Spinal cord (tissue), 10 donors: ENCODE results near the gene MRPL27. TPM values are rescaled to one million over a fixed set of nuclear protein-coding genes. Genes with fewer than 3 reads are reported as not detected.

Experiments
- DNase-seq, 6 donors: peaks; one replicate each; pipeline versions ENCODE4 v3.0.0 to v3.0.0-alpha.2; 2013 to 2015; ENCODE audit warnings: low spot score in 6 of 6, low read depth in 4 of 6
- H3K27ac ChIP-seq: one replicate; pipeline ENCODE4 v1.5.1; 2013; ENCODE audit warnings: low read depth, low read length, control low read depth
- H3K27me3 ChIP-seq: one replicate; pipeline ENCODE4 v1.6.1; 2013; ENCODE audit warnings: low read length; ENCODE audit not compliant: control insufficient read depth, insufficient read depth
- H3K36me3 ChIP-seq: one replicate; pipeline ENCODE4 v1.6.1; 2013; ENCODE audit warnings: low read length; ENCODE audit not compliant: control insufficient read depth, insufficient read depth
- H3K4me1 ChIP-seq: one replicate; pipeline ENCODE4 v1.6.1; 2013; ENCODE audit warnings: low read length; ENCODE audit not compliant: control insufficient read depth, insufficient read depth
- H3K4me3 ChIP-seq: one replicate; pipeline ENCODE4 v1.5.1; 2013; ENCODE audit warnings: low read depth, low read length, control low read depth
- H3K9me3 ChIP-seq: one replicate; pipeline ENCODE4 v1.6.1; 2013; ENCODE audit warnings: low read length; ENCODE audit not compliant: control insufficient read depth, insufficient read depth
- WGBS: methylation state at CpG from one replicate; pipeline ENCODE4 v1.1.5; 2013; ENCODE audit warnings: missing lambda C conversion rate; ENCODE audit not compliant: insufficient coverage; 5-methylcytosine and 5-hydroxymethylcytosine counted together
- polyA plus RNA-seq, 2 donors: library from polyadenylated mRNA; unstranded; fragments of 120-200 nt; gene quantifications; one replicate each; pipeline ENCODE4 v1.2.1, GENCODE V29; 2013; ENCODE audit not compliant: insufficient read length in 2 of 2
- total RNA-seq, 2 donors: library from RNA; depleted of rRNA in 1 of 2; stranded (reverse); fragments of 120-200 nt in 1 of 2; fragments of >200 nt in 1 of 2; gene quantifications; one replicate each; pipeline versions ENCODE4 v1.2.3 to v1.2.4, GENCODE V29; 2013 to 2014
- donor health status: healthy.

MRPL27 gene
- total and polyA plus RNA-seq, 4 donors = 45.3 to 98.7 (median 73.4) TPM

DNA sequence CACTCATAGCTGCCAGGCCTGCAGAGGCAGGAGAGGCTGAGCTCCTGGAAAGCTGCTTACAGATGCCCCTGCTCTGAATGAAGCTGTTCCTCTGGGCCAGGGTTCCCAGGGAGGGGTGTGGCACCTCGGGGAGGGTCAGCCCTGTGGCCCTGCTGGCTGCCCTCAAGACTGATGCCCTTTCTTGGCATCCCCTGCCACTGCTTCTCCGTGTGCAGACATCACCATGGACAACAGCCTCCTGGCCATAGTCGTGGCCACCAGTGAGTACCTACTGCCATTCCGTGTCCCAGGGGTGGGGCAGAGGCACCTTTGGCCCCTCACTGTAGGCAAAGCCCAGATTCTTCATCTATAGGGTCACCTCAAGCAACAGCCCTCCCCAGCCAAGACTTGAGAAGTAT, 8.9 kb downstream of the MRPL27 start:
- WGBS = 42% methylated on average over 4 of the region's 4 CpGs

DNA sequence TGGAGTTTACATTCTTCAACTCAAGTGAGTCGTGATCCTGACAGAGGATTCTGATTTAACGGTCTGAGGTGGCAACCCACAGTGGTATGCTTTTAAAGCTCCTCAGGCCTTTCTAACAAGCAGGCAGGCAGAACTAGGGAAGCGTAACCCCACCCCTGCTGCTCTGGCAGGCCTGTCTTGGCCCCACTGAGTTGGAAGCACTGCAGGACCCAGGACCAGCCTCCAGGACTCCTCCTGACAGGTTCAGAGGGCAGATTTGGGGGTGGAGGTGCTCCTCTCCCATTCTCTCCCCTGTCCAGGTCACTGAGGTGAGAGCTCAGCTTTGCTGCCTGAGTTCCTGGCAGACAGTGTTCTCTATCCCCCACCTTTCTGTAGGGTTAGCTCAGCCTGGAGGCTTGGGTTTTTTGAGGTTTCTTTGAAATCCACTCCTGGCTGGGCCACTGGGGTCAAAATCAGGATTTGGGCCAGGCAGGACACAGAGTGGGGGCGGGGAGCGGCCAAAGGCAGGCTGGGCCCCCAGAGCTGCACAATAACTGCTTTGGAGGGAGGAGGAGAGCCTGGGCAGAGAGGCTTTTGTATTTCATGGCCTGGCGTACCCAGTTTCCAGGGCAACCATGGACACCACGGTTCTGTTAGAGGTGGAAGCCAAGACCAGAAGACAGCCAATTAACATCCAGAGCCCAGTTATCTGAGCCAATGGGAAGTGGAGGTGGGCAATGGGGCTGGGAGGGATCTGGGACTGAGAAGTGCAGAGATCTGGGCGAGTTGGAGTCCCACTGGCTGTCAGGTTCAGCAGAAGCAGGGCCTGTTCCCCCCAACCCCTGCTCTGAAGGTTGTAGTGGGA, 9.5 kb downstream of the MRPL27 start:
- Histone ChIP-seq H3K9me3 (no peaks in the 10 kb centered on the region), H3K27me3 (no peaks in the 10 kb centered on the region), H3K4me3 (no peak overlapping the region), H3K27ac (peak overlapping the region; percentile 79), H3K36me3 (peaks cover 76% of the 10 kb centered on the region), H3K4me1 (peaks cover 36% of the 10 kb centered on the region)
- peak; percentile 77 to 96 (median 85) for DNase-seq
- WGBS = 5% methylated on average over 7 of the region's 8 CpGs

More for the DNA sequence above, 8.9 kb downstream of the MRPL27 start:
- Histone ChIP-seq H3K36me3 (peaks cover 70% of the 10 kb centered on the region), H3K27ac (peak overlapping the region; percentile 65), H3K4me3 (no peak overlapping the region), H3K4me1 (peaks cover 36% of the 10 kb centered on the region), H3K27me3 (no peaks in the 10 kb centered on the region), H3K9me3 (no peaks in the 10 kb centered on the region)
- no peak for DNase-seq

DNA sequence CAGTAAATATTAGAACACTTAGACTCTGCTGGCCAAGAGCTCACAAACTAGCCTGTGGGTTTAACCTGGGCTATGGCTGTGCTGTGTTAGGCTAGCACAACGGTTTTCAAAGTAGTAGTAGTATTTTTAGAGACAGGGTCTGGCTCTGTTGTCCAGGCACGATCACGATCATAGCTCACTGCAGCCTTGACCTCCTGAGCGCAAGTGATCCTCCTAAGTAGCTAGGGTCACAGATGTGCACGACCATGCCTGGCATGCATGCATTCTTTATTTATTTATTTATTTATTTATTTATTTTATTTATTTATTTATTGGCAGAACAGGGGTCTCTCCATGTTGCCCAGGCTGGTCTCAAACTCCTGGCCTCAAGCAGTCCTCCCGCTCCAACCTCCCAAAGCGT, 10.3 kb downstream of the MRPL27 start:
- WGBS = 73% methylated on average over 5 of the region's 7 CpGs
- H3K9me3 ChIP-seq = no peaks in the 10 kb centered on the region
- DNase-seq = no peak
- H3K4me3 ChIP-seq = no peak overlapping the region
- H3K4me1 ChIP-seq = peaks cover 36% of the 10 kb centered on the region
- no peaks in the 10 kb centered on the region for H3K27me3 ChIP-seq
- peaks cover 76% of the 10 kb centered on the region for H3K36me3 ChIP-seq
- H3K27ac ChIP-seq = no peak overlapping the region

DNA sequence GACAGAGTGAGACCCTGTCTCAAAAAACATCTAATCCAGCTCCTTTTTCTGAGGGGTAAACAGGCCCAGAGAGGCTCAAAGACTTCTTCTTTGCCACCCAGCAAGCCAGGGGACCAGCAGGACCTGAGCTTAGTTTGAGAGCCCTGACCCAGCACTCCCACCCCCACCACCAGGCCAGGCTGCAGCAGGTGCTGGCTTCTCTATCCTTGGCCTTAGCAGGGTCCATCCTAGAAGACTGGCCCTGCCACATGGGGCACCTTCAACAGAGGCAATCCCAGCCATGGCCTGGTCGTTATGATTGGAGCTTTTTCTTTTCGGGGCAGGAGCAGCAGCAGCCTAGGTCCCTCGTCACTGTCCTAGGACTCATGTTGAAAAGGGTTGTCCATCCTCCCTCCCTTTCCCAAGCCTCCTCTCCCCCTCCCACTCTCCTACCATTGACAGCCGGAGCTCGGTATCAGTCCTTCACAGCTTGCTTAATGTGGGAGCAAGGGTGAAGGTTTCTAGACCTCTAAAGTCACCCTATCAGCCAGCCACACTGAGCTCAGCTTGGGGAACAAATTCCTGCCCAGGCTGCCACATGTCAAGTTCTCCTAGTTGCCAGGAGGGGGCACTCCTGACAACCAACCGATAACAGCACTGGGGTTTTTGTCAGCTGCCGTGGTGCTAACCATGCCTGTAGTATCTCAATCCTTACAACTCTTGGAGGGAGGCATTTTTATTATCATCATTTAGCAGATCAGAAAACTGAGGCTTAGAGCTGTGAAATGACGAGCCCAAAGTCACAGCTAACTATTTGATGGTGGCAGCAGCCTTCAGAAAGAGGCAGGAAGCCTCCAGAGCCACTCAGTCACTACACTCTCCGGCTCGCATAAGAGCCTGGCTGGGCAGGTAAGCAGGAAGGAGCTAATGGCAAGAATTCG, 11.2 kb downstream of the MRPL27 start:
- DNase-seq = peak in 2 of 6 donors; percentile 67 to 70
- WGBS = 69% methylated on average over 6 of the region's 11 CpGs
- H3K27ac ChIP-seq = no peak overlapping the region
- H3K9me3 ChIP-seq = no peaks in the 10 kb centered on the region
- peaks cover 76% of the 10 kb centered on the region for H3K36me3 ChIP-seq
- H3K4me3 ChIP-seq = no peak overlapping the region
- peaks cover 36% of the 10 kb centered on the region for H3K4me1 ChIP-seq
- H3K27me3 ChIP-seq = no peaks in the 10 kb centered on the region

DNA sequence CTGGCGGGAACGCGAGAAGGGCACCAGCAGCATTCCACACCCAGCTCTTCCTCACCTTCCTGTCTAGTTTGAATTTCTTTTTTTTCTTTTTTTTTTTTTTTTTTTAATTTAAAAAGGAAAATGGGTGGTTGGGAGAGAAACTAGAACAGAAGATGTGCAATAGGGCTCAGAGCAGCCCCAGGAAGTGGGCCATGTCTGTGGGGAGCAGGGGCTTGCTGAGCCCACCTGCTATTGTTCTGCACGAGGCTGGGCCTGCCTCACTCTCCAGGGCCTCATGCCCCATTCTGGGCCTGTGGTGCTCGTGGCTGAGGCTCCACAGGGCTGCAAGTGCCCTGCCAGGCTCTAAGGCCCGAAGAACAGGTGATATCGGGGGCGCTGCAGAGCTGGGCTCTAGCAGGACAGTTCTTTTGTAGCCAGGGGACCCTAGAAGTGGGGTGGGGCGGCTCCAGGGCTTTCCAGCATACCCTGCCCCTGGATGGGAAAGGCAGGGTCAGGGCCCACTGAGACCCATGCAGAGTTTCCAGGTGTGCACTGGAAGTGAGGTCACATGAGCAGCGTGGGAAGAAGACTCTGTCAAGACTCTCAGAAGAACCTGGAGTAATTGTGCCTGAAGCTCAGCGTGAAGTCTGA, 12.4 kb downstream of the MRPL27 start:
- Histone ChIP-seq H3K4me1 (peaks cover 34% of the 10 kb centered on the region), H3K36me3 (peaks cover 76% of the 10 kb centered on the region)
- WGBS = 88% methylated on average over 7 of the region's 11 CpGs

DNA sequence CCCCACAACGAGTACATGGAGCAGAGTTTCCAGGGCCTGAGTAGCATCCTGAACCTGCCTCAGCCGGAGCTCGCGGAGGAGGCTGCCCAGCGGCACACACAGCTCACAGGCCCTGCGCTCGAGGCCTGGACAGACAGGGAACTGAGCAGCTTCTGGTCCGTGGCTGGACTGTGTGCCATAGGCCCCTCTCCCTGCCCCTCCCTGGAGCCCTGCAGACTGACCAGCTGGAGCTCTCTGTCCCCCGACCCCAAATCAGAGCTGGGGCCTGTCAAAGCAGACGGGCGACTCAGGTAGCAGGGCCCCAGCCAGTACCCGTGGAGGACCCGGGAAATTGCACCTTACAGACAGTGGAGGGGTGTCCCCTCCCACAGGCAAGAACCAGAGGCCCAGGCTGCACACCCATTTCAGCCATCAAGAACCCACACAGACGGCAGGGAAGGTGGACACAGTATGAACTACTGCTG, 13.0 kb downstream of the MRPL27 start:
- no peaks in the 10 kb centered on the region for H3K9me3 ChIP-seq
- no peak overlapping the region for H3K27ac ChIP-seq
- 85% methylated on average over 12 of the region's 14 CpGs for WGBS
- peaks cover 76% of the 10 kb centered on the region for H3K36me3 ChIP-seq
- DNase-seq = no peak
- H3K4me1 ChIP-seq = peaks cover 33% of the 10 kb centered on the region
- no peaks in the 10 kb centered on the region for H3K27me3 ChIP-seq
- H3K4me3 ChIP-seq = no peak overlapping the region

More for the DNA sequence above, 12.4 kb downstream of the MRPL27 start:
- no peak overlapping the region for H3K4me3 ChIP-seq
- DNase-seq = no peak
- no peak overlapping the region for H3K27ac ChIP-seq
- H3K27me3 ChIP-seq = no peaks in the 10 kb centered on the region
- no peaks in the 10 kb centered on the region for H3K9me3 ChIP-seq

DNA sequence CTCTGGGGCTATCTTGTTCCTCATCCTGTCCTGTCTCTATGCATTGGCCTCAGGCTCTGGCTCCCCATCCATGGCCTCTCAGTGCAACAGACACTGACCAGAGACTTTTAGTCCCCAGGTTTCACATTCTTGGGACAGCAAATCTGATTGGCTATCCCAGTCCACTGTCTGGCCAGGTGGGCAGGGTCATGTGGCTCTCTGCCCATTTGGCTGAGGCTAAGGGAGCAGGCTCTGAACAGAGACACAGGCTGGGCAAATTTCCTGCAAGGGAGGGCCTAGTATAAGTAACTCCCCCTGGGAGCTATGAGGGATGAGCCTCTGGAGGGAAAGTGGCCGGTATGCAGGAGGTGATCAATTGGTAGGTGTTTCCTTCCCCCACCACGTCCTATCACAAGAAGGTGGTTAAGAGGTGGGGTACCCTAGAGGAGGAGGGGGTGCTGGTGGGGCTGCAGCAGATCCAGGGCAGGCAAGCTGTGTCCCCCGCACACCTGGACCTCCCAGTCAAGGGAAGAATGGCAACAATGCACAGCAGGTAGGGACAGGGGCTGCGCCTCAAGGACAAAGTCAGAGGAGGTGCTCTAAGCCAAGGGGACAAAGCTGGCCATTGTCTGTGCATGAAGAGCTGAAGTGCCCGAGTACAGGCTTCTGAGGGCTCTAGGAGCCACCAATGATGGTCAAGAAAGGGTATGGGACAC, 13.8 kb downstream of the MRPL27 start:
- H3K27ac ChIP-seq = no peak overlapping the region
- peaks cover 24% of the 10 kb centered on the region for H3K4me1 ChIP-seq
- 76% methylated on average over 3 of the region's 5 CpGs for WGBS
- DNase-seq = no peak
- no peak overlapping the region for H3K4me3 ChIP-seq
- no peaks in the 10 kb centered on the region for H3K27me3 ChIP-seq
- H3K36me3 ChIP-seq = peaks cover 76% of the 10 kb centered on the region
- no peaks in the 10 kb centered on the region for H3K9me3 ChIP-seq

DNA sequence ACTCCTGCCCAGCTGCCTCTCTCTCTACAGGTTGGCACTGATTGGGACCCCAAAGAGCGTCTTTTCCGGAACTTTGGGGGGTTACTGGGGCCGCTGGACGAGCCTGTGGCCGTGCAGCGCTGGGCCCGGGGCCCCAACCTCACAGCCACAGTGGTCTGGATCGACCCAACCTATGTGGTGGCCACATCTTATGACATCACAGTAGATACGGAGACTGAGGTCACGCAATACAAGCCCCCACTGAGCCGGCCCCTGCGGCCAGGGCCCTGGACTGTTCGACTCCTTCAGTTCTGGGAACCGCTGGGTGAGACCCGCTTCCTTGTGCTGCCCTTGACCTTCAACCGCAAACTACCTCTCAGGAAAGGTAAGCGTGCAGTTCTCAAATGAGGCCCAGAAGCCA, 14.8 kb downstream of the MRPL27 start:
- Histone ChIP-seq H3K27me3 (no peaks in the 10 kb centered on the region), H3K4me3 (no peak overlapping the region), H3K9me3 (no peaks in the 10 kb centered on the region), H3K4me1 (peaks cover 14% of the 10 kb centered on the region), H3K36me3 (peaks cover 83% of the 10 kb centered on the region), H3K27ac (no peak overlapping the region)
- no peak for DNase-seq
- 95% methylated on average over 17 of the region's 17 CpGs for WGBS
